ENCODE results near the gene PIAS2.
"Not testable (repeated sequence)": the region's sequence is repeated elsewhere in the genome, so short reads cannot be mapped to it uniquely, and the experiment has no call there.

The PIAS2 gene

GRCh38 chr18:46917108-46917802 is at the start of gene PIAS2, which contains the start of gene KATNAL2:
TSS of gene PIAS2 (minus strand) at chr18:46917507. CDS start at chr18:46917345, 162 bp downstream.
TSS of gene KATNAL2 (plus strand) at chr18:46917602. CDS start at chr18:46946873, 29,271 bp downstream.
- DNase-seq (ENCODE audit: low read depth in 2 of 2) = peak; percentile 51 to 64

- not testable (repeated sequence) for DNase-seq (ENCODE audit: low read depth in 2 of 2)
Observed at GRCh38 chr18:46966266-46966665, 49.0 kb upstream of the PIAS2 start.

GRCh38 chr18:46964579-46965293 is 47.4 kb upstream of the PIAS2 start:
- DNase-seq (ENCODE audit: low read depth in 2 of 2) = not testable (repeated sequence)

DNA sequence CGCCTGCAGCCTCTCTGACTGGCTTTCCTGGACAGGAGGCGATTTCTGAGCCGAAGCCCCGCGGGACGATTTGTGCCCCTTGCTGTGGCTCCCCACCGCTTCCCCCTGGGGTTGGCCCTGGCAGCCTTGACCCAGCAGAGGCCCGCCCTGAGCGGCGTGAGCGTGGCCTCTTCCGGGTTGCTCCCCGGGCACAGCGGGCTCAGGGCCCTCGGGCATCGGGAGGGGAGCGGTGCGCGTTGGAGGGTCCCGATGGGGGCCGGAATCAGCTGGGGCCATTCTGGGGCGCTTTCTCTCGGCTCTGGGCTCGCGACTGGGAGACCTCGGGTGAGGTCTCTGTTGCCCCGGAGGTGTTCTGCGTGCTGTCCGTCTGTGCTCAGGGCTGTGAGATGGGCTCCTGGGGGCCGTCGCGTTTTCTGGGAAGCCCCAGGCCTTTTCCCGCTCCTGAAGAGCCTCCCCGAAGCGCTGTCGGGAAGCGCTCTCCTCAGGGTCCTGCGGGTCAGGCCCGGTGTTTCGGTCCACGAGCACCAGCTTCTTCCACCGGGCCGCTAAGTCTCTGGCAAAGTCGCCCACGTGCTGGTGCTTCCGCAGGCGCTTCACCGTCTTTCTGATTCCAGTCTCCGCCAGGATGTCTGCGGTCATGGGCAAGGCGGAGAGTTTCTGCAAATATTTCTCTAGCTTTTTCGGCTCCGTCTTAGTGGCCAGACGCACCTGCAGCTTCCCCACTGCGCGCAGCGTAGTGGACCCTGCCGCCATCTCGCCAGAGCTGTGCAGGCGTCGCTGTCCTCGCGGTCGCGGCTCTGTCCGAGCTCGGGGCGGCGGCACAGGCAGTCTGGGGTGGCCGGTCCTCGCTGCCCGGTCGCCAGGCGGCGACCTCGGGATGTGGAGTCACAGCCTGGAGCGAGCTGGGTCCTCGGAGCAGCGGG is 46.6 kb upstream of the PIAS2 start:
- not testable (repeated sequence) for DNase-seq (ENCODE audit: low read depth in 2 of 2)

- no peak for DNase-seq (ENCODE audit: low read depth in 2 of 2)
Observed at GRCh38 chr18:46958209-46958608, 40.9 kb upstream of the PIAS2 start.

DNA sequence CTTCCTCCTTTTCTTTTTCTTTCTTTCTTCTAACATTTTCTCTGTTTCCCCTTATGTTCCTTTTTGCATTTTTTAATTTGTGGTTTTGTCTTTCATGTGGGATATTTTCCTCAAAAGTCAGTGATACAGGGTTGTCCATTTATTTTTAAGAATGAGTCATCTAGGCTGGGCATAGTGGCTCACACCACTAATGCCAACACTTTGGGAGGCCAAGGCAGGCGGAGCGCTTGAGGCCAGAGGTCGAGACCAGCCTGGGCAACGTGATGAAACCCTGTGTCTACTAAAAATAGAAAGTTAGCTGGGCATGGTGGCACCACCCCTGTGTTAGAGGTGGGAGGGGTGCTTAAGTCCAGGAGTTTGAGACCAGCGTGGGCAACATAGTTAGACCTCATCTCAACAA is 35.9 kb upstream of the PIAS2 start:
- DNase-seq (ENCODE audit: low read depth in 2 of 2) = no peak

- DNase-seq (ENCODE audit: low read depth in 2 of 2) = no peak
Observed at GRCh38 chr18:46950064-46950656, 32.9 kb upstream of the PIAS2 start.

DNA sequence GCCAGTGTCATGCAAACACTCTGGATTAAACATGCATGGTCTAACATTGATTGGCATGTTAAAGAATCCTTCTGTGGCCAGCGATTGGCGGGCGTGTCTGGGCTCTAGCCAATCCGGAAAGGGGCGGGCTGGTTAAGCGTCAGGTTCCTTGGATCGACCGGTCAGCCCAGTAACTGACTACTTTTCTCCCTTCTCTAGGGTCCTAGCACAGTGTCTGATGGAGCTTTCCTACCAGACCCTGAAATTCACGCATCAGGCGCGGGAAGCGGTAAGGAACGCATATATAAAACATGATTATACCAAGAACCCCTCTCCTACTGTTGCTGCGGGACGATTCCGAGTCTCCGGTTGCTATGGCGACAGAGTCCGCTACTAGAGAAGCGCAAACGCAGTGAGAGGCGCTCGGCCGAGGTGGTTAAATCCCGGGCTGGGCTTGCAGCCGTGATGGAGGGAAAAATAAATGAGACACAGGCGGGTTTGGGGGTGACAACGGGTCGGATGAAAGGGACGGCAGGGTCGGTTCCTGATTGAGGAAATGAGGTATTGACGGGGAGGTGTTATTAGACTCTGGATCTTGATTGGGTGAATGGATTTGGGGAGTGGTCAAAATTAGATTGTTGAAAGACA is 29.5 kb upstream of the PIAS2 start:
- peak; percentile 54 to 59 for DNase-seq (ENCODE audit: low read depth in 2 of 2)

GRCh38 chr18:46942646-46943045 is 25.3 kb upstream of the PIAS2 start:
- no peak for DNase-seq (ENCODE audit: low read depth in 2 of 2)

GRCh38 chr18:46939998-46940571 is 22.8 kb upstream of the PIAS2 start:
- DNase-seq (ENCODE audit: low read depth in 2 of 2) = no peak

DNA sequence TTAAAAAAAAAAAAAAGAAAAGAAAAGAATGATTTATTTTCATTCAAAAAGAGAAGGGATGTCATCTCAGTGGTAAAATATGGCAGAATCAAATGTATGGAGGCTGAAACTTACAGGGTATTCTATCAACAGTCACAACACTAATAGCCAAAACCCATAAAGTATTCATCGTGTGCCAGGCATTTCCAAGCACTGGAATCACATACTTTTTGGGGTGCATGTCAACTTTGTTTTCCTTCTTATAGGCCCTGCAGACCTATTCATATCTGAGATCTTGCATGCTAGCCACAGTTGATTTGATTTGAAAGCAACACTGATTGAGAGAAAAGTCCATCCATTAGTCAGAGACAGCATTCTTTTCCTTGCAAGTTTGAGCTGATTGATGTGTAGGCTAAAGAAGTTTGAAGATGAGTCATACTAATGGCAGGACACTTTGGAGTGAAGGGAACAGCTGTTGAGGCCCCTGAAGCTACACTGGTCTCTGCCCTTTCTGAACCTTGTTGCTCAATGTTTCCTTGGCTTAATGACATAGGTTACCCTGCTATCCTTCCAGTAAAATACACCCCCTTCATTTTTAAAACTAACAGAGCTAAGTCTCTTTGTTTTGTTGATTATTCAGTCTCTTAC is 22.1 kb upstream of the PIAS2 start:
- no peak for DNase-seq (ENCODE audit: low read depth in 2 of 2)

DNA sequence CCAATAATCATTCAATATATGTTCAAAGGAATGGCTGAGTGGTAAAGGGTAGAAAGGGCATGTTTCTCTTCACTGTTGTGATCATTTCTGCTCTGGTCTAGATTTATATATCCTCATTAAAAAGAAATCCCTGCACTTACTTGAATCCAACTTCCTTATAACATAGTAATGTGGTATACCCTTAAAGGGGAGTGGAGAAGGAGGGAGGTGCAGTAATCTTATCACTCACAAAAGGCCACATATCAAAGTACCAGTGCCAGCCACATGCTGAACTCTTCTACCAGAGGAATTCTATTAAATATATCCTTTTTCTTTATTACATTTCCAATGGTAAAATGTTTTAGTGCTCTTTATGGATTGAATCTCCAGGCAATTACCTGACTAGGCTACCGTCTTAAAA is 3.3 kb upstream of the PIAS2 start:
- DNase-seq (ENCODE audit: low read depth in 2 of 2) = no peak

- DNase-seq (ENCODE audit: low read depth in 2 of 2) = no peak
Observed at GRCh38 chr18:46920067-46920466, 2.8 kb upstream of the PIAS2 start.

DNA sequence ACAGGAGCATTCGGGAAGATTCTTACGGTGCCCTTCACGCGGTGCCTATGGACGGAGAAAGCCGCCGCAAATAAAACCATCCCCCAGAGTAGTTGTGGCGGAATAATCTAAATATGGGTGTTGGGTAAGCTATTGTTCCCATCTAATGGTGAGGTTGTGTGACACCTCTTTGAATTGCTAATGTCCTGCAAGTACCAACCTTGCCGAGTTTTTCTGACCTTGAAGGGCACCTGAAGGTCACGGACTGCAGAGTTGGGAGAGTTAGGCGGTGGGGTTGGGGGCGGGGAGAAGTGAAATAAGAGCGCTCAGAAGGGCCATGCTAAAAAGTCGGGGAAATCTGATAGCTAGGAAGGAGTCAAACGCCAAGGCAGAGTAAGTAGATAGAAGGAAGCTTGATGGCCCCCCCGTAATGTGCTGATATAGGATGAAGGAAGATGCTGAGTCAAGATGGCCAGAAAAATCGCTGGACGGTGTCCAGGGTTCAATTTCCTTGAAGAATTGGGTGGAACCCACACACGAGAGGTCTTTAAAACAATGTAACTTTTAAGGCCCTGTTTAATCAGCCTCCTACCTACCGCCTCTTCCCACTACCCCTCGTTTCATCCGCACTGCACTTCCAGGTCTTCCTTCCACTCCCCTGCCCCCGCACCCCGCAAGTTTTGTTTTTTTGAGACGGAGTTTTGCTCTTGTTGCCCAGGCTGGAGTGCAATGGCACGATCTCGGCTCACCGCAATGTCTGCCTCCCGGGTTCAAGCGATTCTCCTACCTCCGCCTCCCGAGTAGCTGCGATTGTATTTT is 695 bp upstream of the PIAS2 start:
- no peak for DNase-seq (ENCODE audit: low read depth in 2 of 2)

GRCh38 chr18:46916551-46917107 is 678 bp downstream of the PIAS2 start:
- no peak for DNase-seq (ENCODE audit: low read depth in 2 of 2)

- DNase-seq (ENCODE audit: low read depth in 2 of 2) = no peak
Observed at GRCh38 chr18:46915800-46916550, 1.3 kb downstream of the PIAS2 start.

DNA sequence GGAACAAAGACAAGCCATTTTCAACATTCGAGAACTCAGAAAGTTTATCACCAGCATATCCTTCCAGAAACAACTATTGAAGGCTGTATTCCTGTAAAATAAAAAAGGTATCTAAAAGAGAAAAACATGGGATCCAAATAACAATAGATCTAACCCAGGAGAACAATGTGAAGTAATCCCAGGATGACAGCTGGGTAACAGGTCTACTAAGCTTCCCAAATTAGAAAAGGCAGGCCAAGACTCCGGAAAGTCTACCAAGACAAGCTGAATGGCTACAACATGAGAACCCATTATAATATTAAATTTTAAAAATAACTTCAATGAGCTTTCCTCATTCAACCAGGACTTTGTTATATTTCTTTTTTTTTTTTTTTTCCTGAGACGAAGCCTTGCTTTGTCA is 6.5 kb downstream of the PIAS2 start:
- no peak for DNase-seq (ENCODE audit: low read depth in 2 of 2)

DNA sequence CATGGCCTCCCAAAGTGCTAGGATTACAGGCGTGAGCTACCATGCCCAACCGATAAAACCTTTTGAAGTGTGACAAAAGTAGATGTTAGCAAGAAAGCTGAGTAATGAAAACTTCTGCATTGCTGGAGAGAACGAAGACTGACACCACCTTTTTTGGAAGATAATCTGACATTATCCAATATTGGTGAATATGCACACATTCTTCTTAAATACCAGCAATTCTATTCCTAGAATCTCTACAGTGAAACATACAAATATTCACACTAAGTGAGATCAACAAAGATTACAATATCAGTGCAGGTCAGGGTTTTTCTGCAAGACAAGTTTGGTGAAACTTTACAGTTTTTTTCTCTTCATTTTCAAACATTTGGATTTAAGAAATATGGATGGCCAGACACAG is 7.8 kb downstream of the PIAS2 start:
- no peak for DNase-seq (ENCODE audit: low read depth in 2 of 2)

DNA sequence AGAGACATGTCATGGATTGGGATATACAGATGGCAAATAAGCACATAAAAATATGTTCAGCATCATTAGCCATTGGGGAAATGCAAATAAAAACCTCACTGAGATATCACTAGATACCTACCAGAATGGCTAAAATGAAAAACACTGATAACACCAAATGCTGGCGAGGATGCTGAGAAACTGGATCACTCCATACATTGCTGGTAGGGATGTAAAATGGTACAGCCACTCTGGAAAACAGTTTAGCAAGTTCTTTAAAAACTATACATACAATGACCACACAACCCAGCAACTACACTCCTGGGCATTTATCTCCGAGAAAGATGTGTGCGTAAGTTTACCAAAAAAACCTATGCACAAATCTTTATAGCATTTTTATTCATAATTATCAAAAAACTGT is 13.9 kb downstream of the PIAS2 start:
- no peak for DNase-seq (ENCODE audit: low read depth in 2 of 2)
